Measurements from ENCODE around the gene DYRK1A.

Gene DYRK1A

DNA sequence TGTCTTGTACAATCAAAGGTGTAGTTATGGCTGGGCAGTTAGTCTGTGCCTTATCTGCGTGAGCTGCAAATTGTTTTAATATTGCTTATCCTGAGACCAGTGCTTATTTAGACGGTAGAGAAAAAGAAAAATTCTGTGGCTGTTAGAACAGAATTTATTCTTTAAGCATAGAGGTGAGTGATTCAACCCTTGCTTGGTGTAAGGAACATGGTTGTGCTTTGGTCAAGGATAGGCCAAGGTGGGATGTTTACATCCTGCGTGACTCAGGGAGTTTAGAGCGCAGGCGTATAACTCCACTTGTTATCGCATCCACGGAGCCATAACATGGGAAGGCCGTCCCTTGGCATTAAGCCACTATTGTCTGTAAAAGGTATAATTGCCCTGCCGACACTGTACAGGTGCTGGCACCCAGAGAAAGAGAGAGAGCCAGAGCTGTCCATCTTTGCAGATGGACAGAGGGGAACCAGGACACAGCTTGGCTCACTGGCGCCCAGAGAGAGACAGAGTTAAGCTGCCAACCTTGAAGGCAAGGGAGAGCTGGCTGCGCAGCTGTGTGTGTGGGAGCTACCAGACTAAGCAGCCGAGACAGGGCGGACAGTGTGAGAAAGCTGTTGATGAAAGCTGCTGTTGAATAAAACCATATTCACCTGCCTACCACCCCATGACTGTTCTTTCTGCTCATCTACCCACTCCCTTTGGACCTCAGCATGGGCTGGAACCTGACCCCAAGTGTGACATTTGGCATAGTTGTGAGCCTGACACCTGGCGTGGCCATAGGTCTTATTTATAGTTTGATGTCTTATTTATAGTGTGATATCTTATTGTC is 200.4 kb downstream of the DYRK1A start:
- Histone ChIP-seq H3K4me1 (ENCODE audit: control insufficient read depth, insufficient read depth, low read length) (no peaks in the 10 kb centered on the region; the same call in 1 of the 2 replicates), H3K36me3 (ENCODE audit: control insufficient read depth in 2 of 2, insufficient read depth in 1 of 2, low read length in 2 of 2) (no peaks in the 10 kb centered on the region), H3K27ac (ENCODE audit: extremely low read depth, low read depth, low read length) (no peak overlapping the region), H3K4me3 (ENCODE audit: low read depth, low read length) (no peak overlapping the region), H3K9me3 (ENCODE audit: control insufficient read depth, insufficient read depth, low read depth, low read length) (no peaks in the 10 kb centered on the region)
- CTCF ChIA-PET, result interaction anchor here (0.9 kb wide), 1 partner anchor 10 kb away, joined by 3 read pairs; no protein-coding TSS in a partner anchor
- POLR2A ChIA-PET, result no interaction called here
- TF ChIP-seq ZNF366 (tag by site-specific recombination; conservative IDR thresholded peaks at IDR 0.05) (no peak), ZNF571 (tag by site-specific recombination; IDR thresholded peaks at IDR 0.05) (no peak)

DNA sequence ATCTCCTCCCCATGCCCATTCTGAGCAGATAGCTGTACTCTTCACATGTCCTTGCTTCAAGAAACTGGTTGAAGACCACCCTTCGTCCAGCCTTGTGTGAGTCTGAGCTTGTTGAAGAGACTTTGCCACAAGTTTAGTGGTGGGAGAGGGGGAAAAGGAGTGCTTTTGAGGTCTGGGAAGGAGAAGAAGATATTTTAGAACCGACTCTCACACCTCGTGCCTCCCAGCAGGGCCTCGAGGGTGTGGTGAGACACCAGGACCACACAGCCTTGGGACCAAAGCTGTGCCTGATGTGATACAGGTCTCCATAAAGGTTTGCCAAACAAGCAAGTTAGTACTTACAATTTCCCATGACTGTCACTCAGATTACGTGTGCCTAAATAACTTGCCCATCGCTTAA is 201.8 kb downstream of the DYRK1A start:
- POLR2A ChIA-PET, result no interaction called here
- Histone ChIP-seq H3K27ac (ENCODE audit: extremely low read depth, low read depth, low read length) (no peak overlapping the region), H3K4me1 (ENCODE audit: control insufficient read depth, insufficient read depth, low read length) (no peaks in the 10 kb centered on the region; the same call in 1 of the 2 replicates), H3K4me3 (ENCODE audit: low read depth, low read length) (no peak overlapping the region), H3K9me3 (ENCODE audit: control insufficient read depth, insufficient read depth, low read depth, low read length) (no peaks in the 10 kb centered on the region), H3K36me3 (ENCODE audit: control insufficient read depth in 2 of 2, insufficient read depth in 1 of 2, low read length in 2 of 2) (no peaks in the 10 kb centered on the region)
- TF ChIP-seq ZNF596 (tag by site-specific recombination; IDR thresholded peaks at IDR 0.05) (no peak), ZBTB20 (tag by site-specific recombination; IDR thresholded peaks at IDR 0.05) (no peak), ZNF184 (tag by site-specific recombination; IDR thresholded peaks at IDR 0.05) (no peak), ZNF202 (tag by site-specific recombination; IDR thresholded peaks at IDR 0.05; ENCODE audit: borderline replicate concordance) (no peak)
- CTCF ChIA-PET, result interaction anchor here (0.6 to 0.7 kb wide), 3 partner anchors 15 to 1113 kb away, joined by 3 read pairs; no protein-coding TSS in a partner anchor

DNA sequence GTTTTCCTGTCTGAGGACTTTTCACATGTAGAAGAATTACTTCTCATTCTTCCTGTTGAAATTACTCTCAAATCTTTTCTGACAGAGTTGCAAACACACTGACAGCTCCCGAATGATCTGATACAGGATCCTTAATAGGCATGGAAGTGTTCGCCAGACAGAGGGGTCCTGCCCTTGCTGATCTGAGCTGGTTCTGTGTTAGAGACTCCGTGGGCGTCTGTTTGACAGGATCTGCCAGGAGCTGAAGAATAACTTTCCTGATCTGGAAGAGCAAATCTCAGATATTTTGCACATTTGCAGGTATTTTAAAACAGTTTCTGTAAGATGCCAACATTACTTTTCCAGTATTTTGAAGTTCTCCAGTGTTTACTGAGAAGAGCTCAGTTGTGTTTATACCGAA is 202.3 kb downstream of the DYRK1A start:
- Histone ChIP-seq H3K27ac (ENCODE audit: extremely low read depth, low read depth, low read length) (no peak overlapping the region), H3K9me3 (ENCODE audit: control insufficient read depth, insufficient read depth, low read depth, low read length) (no peaks in the 10 kb centered on the region), H3K36me3 (ENCODE audit: control insufficient read depth in 2 of 2, insufficient read depth in 1 of 2, low read length in 2 of 2) (no peaks in the 10 kb centered on the region), H3K4me1 (ENCODE audit: control insufficient read depth, insufficient read depth, low read length) (no peaks in the 10 kb centered on the region; the same call in 1 of the 2 replicates), H3K4me3 (ENCODE audit: low read depth, low read length) (no peak overlapping the region)
- CTCF ChIA-PET, result interaction anchor here (0.6 to 0.7 kb wide), 3 partner anchors 14 to 1113 kb away, joined by 3 read pairs; no protein-coding TSS in a partner anchor
- TF ChIP-seq ZNF621 (tag by site-specific recombination; IDR thresholded peaks at IDR 0.05) (no peak), ZNF184 (tag by site-specific recombination; IDR thresholded peaks at IDR 0.05) (no peak), ZNF548 (tag by site-specific recombination; IDR thresholded peaks at IDR 0.05) (no peak), MYNN (tag by site-specific recombination; IDR thresholded peaks at IDR 0.05; ENCODE audit: borderline replicate concordance) (no peak)
- TF ChIP-seq, protein P1, sequence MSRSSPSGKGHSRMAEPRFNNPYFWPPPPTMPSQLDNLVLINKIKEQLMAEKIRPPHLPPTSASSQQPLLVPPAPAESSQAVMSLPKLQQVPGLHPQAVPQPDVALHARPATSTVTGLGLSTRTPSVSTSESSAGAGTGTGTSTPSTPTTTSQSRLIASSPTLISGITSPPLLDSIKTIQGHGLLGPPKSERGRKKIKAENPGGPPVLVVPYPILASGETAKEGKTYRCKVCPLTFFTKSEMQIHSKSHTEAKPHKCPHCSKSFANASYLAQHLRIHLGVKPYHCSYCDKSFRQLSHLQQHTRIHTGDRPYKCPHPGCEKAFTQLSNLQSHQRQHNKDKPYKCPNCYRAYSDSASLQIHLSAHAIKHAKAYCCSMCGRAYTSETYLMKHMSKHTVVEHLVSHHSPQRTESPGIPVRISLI (tag by site-specific recombination; IDR thresholded peaks at IDR 0.05), result no peak
- POLR2A ChIA-PET, result no interaction called here

DNA sequence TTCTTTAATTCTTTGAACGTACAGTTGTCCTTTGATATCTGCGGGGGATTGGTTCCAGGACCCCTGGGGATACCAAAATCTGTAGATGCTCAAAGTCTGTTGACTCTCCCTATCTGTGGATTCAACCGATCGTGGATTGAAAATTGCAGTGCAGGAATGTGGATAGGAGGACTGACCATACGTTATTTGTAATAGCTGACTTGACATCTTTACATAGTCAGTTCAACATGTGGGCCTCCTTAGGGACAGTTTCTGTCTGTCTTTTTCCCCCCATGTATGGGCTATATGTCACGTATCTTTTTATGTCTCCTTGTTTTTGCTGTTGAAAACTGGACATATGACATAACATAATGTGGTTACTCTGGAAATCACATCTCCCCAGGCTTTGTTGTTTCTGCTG is 204.9 kb downstream of the DYRK1A start:
- Histone ChIP-seq H3K4me3 (ENCODE audit: low read depth, low read length) (no peak overlapping the region), H3K4me1 (ENCODE audit: control insufficient read depth, insufficient read depth, low read length) (no peaks in the 10 kb centered on the region), H3K27ac (ENCODE audit: extremely low read depth, low read depth, low read length) (no peak overlapping the region), H3K9me3 (ENCODE audit: control insufficient read depth, insufficient read depth, low read depth, low read length) (no peaks in the 10 kb centered on the region), H3K36me3 (ENCODE audit: control insufficient read depth in 2 of 2, insufficient read depth in 1 of 2, low read length in 2 of 2) (no peaks in the 10 kb centered on the region)
- POLR2A ChIA-PET, result no interaction called here
- CTCF ChIA-PET, result no interaction called here
- no peak for TF ChIP-seq ZNF114 (tag by site-specific recombination; IDR thresholded peaks at IDR 0.05)
- TF ChIP-seq MEIS1 (CRISPR knock-in tag; IDR thresholded peaks at IDR 0.05; ENCODE audit: borderline replicate concordance), result no peak
- no peak for TF ChIP-seq ZNF768 (tag by site-specific recombination; IDR thresholded peaks at IDR 0.05)
- TF ChIP-seq, protein P2, sequence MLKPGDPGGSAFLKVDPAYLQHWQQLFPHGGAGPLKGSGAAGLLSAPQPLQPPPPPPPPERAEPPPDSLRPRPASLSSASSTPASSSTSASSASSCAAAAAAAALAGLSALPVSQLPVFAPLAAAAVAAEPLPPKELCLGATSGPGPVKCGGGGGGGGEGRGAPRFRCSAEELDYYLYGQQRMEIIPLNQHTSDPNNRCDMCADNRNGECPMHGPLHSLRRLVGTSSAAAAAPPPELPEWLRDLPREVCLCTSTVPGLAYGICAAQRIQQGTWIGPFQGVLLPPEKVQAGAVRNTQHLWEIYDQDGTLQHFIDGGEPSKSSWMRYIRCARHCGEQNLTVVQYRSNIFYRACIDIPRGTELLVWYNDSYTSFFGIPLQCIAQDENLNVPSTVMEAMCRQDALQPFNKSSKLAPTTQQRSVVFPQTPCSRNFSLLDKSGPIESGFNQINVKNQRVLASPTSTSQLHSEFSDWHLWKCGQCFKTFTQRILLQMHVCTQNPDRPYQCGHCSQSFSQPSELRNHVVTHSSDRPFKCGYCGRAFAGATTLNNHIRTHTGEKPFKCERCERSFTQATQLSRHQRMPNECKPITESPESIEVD (tag by site-specific recombination; IDR thresholded peaks at IDR 0.05), result no peak
- no peak for TF ChIP-seq ZNF214 (tag by site-specific recombination; IDR thresholded peaks at IDR 0.05; ENCODE audit: borderline replicate concordance)
- TF ChIP-seq ZNF24 (tag by site-specific recombination; IDR thresholded peaks at IDR 0.05), result no peak
- no peak for TF ChIP-seq ZNF654 (tag by site-specific recombination; IDR thresholded peaks at IDR 0.05; ENCODE audit: low read depth)
- no peak for TF ChIP-seq ZNF394 (tag by site-specific recombination; IDR thresholded peaks at IDR 0.05; ENCODE audit: borderline replicate concordance)
- no peak for TF ChIP-seq ZNF544 (tag by site-specific recombination; IDR thresholded peaks at IDR 0.05)
- no peak for TF ChIP-seq ZNF530 (tag by site-specific recombination; IDR thresholded peaks at IDR 0.05; ENCODE audit: low read depth)
- TF ChIP-seq ZNF549 (tag by site-specific recombination; IDR thresholded peaks at IDR 0.05), result no peak
- TF ChIP-seq SCRT2 (tag by site-specific recombination; IDR thresholded peaks at IDR 0.05), result no peak
- TF ChIP-seq HOXD13 (CRISPR knock-in tag; IDR thresholded peaks at IDR 0.05; ENCODE audit: borderline replicate concordance), result no peak
- TF ChIP-seq, protein P3, sequence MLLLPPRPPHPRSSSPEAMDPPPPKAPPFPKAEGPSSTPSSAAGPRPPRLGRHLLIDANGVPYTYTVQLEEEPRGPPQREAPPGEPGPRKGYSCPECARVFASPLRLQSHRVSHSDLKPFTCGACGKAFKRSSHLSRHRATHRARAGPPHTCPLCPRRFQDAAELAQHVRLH (tag by site-specific recombination; IDR thresholded peaks at IDR 0.05), result no peak
- TF ChIP-seq ZNF341 (tag by site-specific recombination; IDR thresholded peaks at IDR 0.05; ENCODE audit: low read depth), result no peak
- no peak for TF ChIP-seq ZNF132 (tag by site-specific recombination; IDR thresholded peaks at IDR 0.05; ENCODE audit: borderline replicate concordance)

Measured in HEK293 (cell line).